ENCODE data around the gene ITPR2.

DNA sequence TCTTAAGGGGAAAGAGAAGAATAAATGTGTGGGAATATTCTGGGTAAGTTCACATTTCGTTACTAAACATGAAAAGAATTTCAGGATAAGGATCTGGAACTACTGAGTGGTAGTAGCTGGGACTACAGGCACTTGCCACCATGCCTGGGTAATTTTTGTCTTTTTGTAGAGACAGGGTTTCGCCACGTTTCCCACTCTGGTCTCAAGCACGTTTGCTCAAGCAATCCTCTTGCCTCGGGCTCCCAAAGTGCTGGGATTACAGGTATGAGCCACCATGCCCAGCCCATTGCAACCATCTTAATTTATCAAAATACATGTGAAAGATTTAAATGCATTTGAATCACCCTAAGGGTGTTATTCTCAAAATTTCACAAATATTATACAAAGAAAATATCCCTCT lies 26.4 kb downstream of the ITPR2 start:
- TF ChIP-seq RAD21 (conservative IDR thresholded peaks at IDR 0.05 in 1 of 2, IDR thresholded peaks at IDR 0.05 in 1 of 2), result no peak
- TF ChIP-seq CTCF (IDR thresholded peaks at IDR 0.05), result no peak
- TF ChIP-seq MAX (IDR thresholded peaks at IDR 0.05), result no peak

Measured in A549 (cell line).